AG20443 (cell line): Measurements from ENCODE around the gene TNFRSF21.
A peak's percentile ranks its signal among the peaks of the same experiment; 100 is the strongest.
"Not testable (repeated sequence)": the region's sequence is repeated elsewhere in the genome, so short reads cannot be mapped to it uniquely, and the experiment has no call there.

Source experiments
- DNase-seq: peaks from one replicate; pipeline ENCODE4 v3.0.0; 2012; ENCODE audit warnings: low spot score, mixed read lengths

The TNFRSF21 gene

GRCh38 chr6:47323321-47323720 is 13.6 kb upstream of the TNFRSF21 start:
- no peak for DNase-seq

- no peak for DNase-seq
Observed at GRCh38 chr6:47321577-47321976, 11.9 kb upstream of the TNFRSF21 start.

- no peak for DNase-seq
Observed at GRCh38 chr6:47319867-47320266, 10.2 kb upstream of the TNFRSF21 start.

- no peak for DNase-seq
Observed at GRCh38 chr6:47319382-47319781, 9.7 kb upstream of the TNFRSF21 start.

- DNase-seq: no peak
Observed at GRCh38 chr6:47318236-47318989, 8.7 kb upstream of the TNFRSF21 start.

GRCh38 chr6:47315181-47315580 is 5.5 kb upstream of the TNFRSF21 start:
- DNase-seq: not testable (repeated sequence)

- DNase-seq: no peak
Observed at GRCh38 chr6:47310131-47310480, 401 bp upstream of the TNFRSF21 start.

GRCh38 chr6:47308552-47309290 is 984 bp downstream of the TNFRSF21 start:
- DNase-seq: peak; percentile 58

- DNase-seq: no peak
Observed at GRCh38 chr6:47308198-47308517, 1.5 kb downstream of the TNFRSF21 start.

- no peak for DNase-seq
Observed at GRCh38 chr6:47307362-47308197, 2.1 kb downstream of the TNFRSF21 start.

GRCh38 chr6:47306887-47307286 is 2.8 kb downstream of the TNFRSF21 start:
- DNase-seq: no peak

GRCh38 chr6:47303861-47304260 is 5.8 kb downstream of the TNFRSF21 start:
- DNase-seq: no peak

- DNase-seq: no peak
Observed at GRCh38 chr6:47303342-47303741, 6.4 kb downstream of the TNFRSF21 start.

GRCh38 chr6:47302043-47302442 is 7.7 kb downstream of the TNFRSF21 start:
- DNase-seq: no peak

- no peak for DNase-seq
Observed at GRCh38 chr6:47301441-47301840, 8.3 kb downstream of the TNFRSF21 start.

- DNase-seq: no peak
Observed at GRCh38 chr6:47300417-47300816, 9.3 kb downstream of the TNFRSF21 start.

- DNase-seq: no peak
Observed at GRCh38 chr6:47299965-47300364, 9.7 kb downstream of the TNFRSF21 start.

- no peak for DNase-seq
Observed at GRCh38 chr6:47298475-47298874, 11.2 kb downstream of the TNFRSF21 start.

GRCh38 chr6:47294990-47295389 is 14.7 kb downstream of the TNFRSF21 start:
- DNase-seq: no peak

GRCh38 chr6:47292944-47293343 is 16.8 kb downstream of the TNFRSF21 start:
- DNase-seq: no peak

GRCh38 chr6:47292027-47292426 is 17.7 kb downstream of the TNFRSF21 start:
- no peak for DNase-seq

- no peak for DNase-seq
Observed at GRCh38 chr6:47290124-47290834, 19.4 kb downstream of the TNFRSF21 start.
